OCI-LY1 (cell line): ENCODE results near the gene ARHGEF4.

Source experiments
- H2AFZ ChIP-seq: fragments of 200-600 bp; sonication (generic), shearing (Covaris generic); 2 replicates; pipeline ENCODE4 v1.6.0; 2014; ENCODE audit warnings: antibody characterized with exemption, mild to moderate bottlenecking, low read length
- H3F3A ChIP-seq: fragments of 200-600 bp; sonication (generic), shearing (Covaris generic); 2 replicates; pipeline ENCODE4 v1.6.0; 2014; ENCODE audit warnings: mild to moderate bottlenecking, antibody characterized with exemption, low read length, moderate library complexity; ENCODE audit not compliant: insufficient read depth
- H3K27ac ChIP-seq: fragments of 200-600 bp; sonication (generic); 2 replicates; pipeline ENCODE4 v1.5.1; 2014; ENCODE audit warnings: low read length, mixed run types, mild to moderate bottlenecking, low read depth; ENCODE audit not compliant: poor library complexity, severe bottlenecking
- H3K27me3 ChIP-seq: fragments of 200-600 bp; sonication (generic); 2 replicates; pipeline ENCODE4 v1.6.0; 2014; ENCODE audit warnings: antibody characterized with exemption, mild to moderate bottlenecking, low read length, moderate library complexity; ENCODE audit not compliant: insufficient read depth
- H3K36me3 ChIP-seq: fragments of 200-600 bp; sonication (generic); 2 replicates; pipeline ENCODE4 v1.6.1; 2014; ENCODE audit warnings: mild to moderate bottlenecking, antibody characterized with exemption, low read length, moderate library complexity, mixed read lengths; ENCODE audit not compliant: insufficient read depth
- H3K4me1 ChIP-seq: fragments of 200-600 bp; sonication (generic); 2 replicates; pipeline ENCODE4 v1.5.1; 2014; ENCODE audit warnings: mild to moderate bottlenecking, low read length, moderate library complexity; ENCODE audit not compliant: insufficient read depth, severe bottlenecking
- H3K4me2 ChIP-seq: fragments of 200-600 bp; sonication (generic), shearing (Covaris generic); 2 replicates; pipeline ENCODE4 v1.6.1; 2014; ENCODE audit warnings: low read length
- H3K4me3 ChIP-seq: fragments of 200-600 bp; sonication (generic); 2 replicates; pipeline ENCODE4 v1.5.1; 2014; ENCODE audit warnings: low read length, low read depth, mild to moderate bottlenecking, mixed read lengths; ENCODE audit not compliant: poor library complexity, severe bottlenecking
- H3K79me2 ChIP-seq: fragments of 200-600 bp; shearing (Covaris generic); 2 replicates; pipeline ENCODE4 v1.6.1; 2016; ENCODE audit warnings: mixed run types, low read length, mixed read lengths; ENCODE audit not compliant: insufficient read depth
- H3K9ac ChIP-seq: fragments of 200-600 bp; sonication (generic), shearing (Covaris generic); 2 replicates; pipeline ENCODE4 v1.6.1; 2014; ENCODE audit warnings: mild to moderate bottlenecking, low read length, mixed read lengths
- H3K9me2 ChIP-seq: fragments of 200-600 bp; sonication (generic), shearing (Covaris generic); 2 replicates; pipeline ENCODE4 v1.6.1; 2014; ENCODE audit warnings: low read depth, mild to moderate bottlenecking, low read length, mixed read lengths
- H3K9me3 ChIP-seq: fragments of 200-600 bp; shearing (Covaris generic); 2 replicates; pipeline ENCODE4 v1.6.1; 2014; ENCODE audit warnings: low read length, mixed read lengths
- H4K20me1 ChIP-seq: fragments of 200-600 bp; sonication (generic), shearing (Covaris generic); 2 replicates; pipeline ENCODE4 v1.6.0; 2016; ENCODE audit warnings: mild to moderate bottlenecking, low read length; ENCODE audit not compliant: insufficient read depth
- EZH2 ChIP-seq: fragments of 200-600 bp; sonication (generic), shearing (Covaris generic); IDR thresholded peaks from 2 replicates; pipeline ENCODE4 v1.8.0; 2017; ENCODE audit warnings: borderline replicate concordance, mixed run types, mild to moderate bottlenecking, antibody characterized with exemption, low read length, moderate library complexity, mixed read lengths
- TF ChIP-seq, protein P1 (sequence below): fragments of 200-600 bp; sonication (generic), shearing (Covaris generic); IDR thresholded peaks from 2 replicates; pipeline ENCODE4 v1.5.1; 2017; ENCODE audit warnings: mild to moderate bottlenecking, antibody characterized with exemption, low read length, moderate library complexity, mixed read lengths

ARHGEF4 gene

DNA sequence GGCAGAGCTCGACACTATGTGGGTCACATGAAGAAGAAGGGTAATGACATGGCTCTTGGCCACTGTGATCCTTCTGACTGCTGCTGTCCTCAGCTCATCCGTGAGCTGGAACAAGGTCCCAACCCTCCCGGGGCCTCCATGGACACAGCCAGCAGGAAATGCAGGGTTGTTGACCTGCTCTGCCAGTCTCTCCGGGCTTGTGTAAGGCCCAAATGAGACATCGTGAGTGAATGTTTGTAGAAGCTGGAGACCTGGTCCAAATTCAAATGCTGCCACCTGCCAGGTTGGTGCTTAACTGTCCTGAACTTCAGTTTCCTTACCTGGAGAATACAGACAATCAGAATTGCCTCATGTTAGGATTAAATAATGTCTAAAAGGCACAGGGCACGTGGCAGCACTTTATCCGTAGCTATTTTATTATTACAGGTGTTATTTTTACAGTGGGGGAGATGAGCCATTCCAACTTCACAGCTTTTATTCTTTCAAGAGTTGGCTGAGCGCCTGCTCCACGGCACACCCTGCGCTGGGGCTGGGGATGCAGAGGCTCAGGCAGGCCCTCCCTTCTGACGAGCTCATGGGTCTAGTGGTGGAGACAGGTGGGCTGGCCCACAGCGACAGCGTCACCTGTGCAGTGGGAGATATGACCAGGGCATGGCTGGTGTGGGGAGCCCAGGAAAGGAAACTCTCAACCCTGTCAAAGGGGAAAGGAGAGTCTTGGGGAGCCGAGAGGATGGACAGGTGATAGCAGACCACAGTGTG lies 15.1 kb downstream of the ARHGEF4 start:
- H3K9me2 ChIP-seq: no peaks in the 10 kb centered on the region
- H3K27ac ChIP-seq: no peak overlapping the region
- TF ChIP-seq, protein P1, sequence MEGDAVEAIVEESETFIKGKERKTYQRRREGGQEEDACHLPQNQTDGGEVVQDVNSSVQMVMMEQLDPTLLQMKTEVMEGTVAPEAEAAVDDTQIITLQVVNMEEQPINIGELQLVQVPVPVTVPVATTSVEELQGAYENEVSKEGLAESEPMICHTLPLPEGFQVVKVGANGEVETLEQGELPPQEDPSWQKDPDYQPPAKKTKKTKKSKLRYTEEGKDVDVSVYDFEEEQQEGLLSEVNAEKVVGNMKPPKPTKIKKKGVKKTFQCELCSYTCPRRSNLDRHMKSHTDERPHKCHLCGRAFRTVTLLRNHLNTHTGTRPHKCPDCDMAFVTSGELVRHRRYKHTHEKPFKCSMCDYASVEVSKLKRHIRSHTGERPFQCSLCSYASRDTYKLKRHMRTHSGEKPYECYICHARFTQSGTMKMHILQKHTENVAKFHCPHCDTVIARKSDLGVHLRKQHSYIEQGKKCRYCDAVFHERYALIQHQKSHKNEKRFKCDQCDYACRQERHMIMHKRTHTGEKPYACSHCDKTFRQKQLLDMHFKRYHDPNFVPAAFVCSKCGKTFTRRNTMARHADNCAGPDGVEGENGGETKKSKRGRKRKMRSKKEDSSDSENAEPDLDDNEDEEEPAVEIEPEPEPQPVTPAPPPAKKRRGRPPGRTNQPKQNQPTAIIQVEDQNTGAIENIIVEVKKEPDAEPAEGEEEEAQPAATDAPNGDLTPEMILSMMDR: no peak
- no peak for TF ChIP-seq EZH2
- no peaks in the 10 kb centered on the region; the same call in 1 of the 2 replicates for H3K27me3 ChIP-seq
- no peak overlapping the region for H2AFZ ChIP-seq
- no peaks in the 10 kb centered on the region for H3F3A ChIP-seq
- no peak overlapping the region for H3K9ac ChIP-seq
- H3K4me1 ChIP-seq: no peaks in the 10 kb centered on the region
- no peaks in the 10 kb centered on the region for H3K36me3 ChIP-seq
- no peaks in the 10 kb centered on the region for H4K20me1 ChIP-seq
- no peak overlapping the region for H3K4me3 ChIP-seq
- H3K79me2 ChIP-seq: no peaks in the 10 kb centered on the region
- no peak overlapping the region for H3K4me2 ChIP-seq
- no peaks in the 10 kb centered on the region for H3K9me3 ChIP-seq

DNA sequence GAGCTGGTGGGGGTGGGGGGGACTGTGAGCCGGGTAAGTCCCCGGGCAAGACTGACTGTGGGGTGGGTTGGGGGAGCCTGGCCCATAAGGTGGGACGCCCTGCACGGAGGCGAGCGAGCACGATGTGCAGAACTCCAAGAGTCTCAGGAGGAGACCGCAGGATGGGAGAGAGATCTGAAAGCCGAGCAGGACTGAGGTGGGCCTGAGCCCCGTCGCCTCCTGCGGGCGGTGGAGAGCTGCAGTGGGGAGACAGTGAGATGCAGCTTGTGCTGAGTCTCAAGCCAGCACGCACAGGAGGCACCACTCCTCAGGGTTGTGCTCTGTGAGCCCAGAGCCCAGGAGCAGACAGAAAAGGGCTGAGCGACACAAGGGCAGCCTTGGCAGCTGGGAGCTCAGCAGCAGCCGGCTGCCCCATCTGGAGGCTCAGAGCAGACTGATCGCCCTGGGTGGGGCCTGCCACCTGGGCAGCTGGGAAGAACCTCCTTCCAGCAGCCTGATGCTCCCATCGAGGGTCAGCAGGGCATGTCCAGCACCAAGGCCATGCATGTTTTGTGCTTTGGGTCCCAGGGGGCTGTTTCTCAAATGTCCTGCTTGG lies 15.9 kb downstream of the ARHGEF4 start:
- Histone ChIP-seq H3K4me3 (no peak overlapping the region), H3K9me2 (no peaks in the 10 kb centered on the region), H3K27me3 (no peaks in the 10 kb centered on the region; the same call in 1 of the 2 replicates), H3K9me3 (no peaks in the 10 kb centered on the region), H3K27ac (no peak overlapping the region), H4K20me1 (no peaks in the 10 kb centered on the region), H3K4me1 (no peaks in the 10 kb centered on the region), H3K79me2 (no peaks in the 10 kb centered on the region), H3K36me3 (no peaks in the 10 kb centered on the region), H2AFZ (no peak overlapping the region), H3K9ac (no peak overlapping the region), H3F3A (no peaks in the 10 kb centered on the region), H3K4me2 (no peak overlapping the region)
- TF ChIP-seq, protein P1: no peak
- no peak for TF ChIP-seq EZH2

DNA sequence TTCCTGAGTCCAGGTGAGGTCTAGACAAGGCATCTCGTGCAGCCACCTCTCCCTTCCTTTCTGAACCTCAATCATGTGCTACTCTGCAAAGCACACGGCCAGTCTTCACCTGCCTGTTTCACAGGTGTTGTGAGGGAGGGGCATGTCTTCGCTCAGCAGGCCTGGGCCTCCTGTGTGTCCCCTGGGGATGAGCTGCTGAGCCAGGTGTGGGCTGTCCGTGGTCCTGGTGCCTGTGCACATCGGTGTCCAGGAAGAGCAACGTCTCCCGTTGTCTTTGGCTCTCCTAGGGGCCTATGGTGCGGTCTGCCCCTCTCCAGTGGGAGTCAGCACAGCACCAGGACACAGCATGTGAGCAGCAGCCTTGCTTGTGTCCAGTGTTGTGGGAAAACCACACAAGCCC lies 16.7 kb downstream of the ARHGEF4 start:
- TF ChIP-seq, protein P1: no peak
- TF ChIP-seq EZH2: no peak
- no peaks in the 10 kb centered on the region; the same call in 1 of the 2 replicates for H3K27me3 ChIP-seq
- H3K9ac ChIP-seq: no peak overlapping the region
- no peak overlapping the region for H3K4me3 ChIP-seq
- no peaks in the 10 kb centered on the region for H3K79me2 ChIP-seq
- H3F3A ChIP-seq: no peaks in the 10 kb centered on the region
- H3K36me3 ChIP-seq: no peaks in the 10 kb centered on the region
- H2AFZ ChIP-seq: no peak overlapping the region
- no peak overlapping the region for H3K4me2 ChIP-seq
- H3K9me2 ChIP-seq: no peaks in the 10 kb centered on the region
- no peaks in the 10 kb centered on the region for H3K4me1 ChIP-seq
- H4K20me1 ChIP-seq: no peaks in the 10 kb centered on the region
- H3K27ac ChIP-seq: no peak overlapping the region
- no peaks in the 10 kb centered on the region for H3K9me3 ChIP-seq
